Tibial nerve (tissue), 3 donors: ENCODE results near the gene TAF1C.

Experiments
- CTCF ChIP-seq, 5 experiments: fragments of 200-600 bp in 3 of 5; fragments of 450-650 bp in 2 of 5; sonication (generic) in 3 of 5; IDR thresholded peaks; one replicate each; pipeline ENCODE4 v1.5.1; 2016 to 2019; ENCODE audit warnings: antibody characterized with exemption in 5 of 5, mild to moderate bottlenecking in 3 of 5, moderate library complexity in 2 of 5
- POLR2A ChIP-seq, 2 donors: fragments of 450-650 bp; IDR thresholded peaks; one replicate each; pipeline ENCODE4 v1.6.1; 2017; ENCODE audit warnings: antibody characterized with exemption in 2 of 2, mild to moderate bottlenecking in 2 of 2, moderate library complexity in 2 of 2

- TF ChIP-seq POLR2A (IDR thresholded peaks at IDR 0.05) (no peak), CTCF (IDR thresholded peaks at IDR 0.05) (no peak)
Measured at GRCh38 chr16:84233748-84234147, 46.9 kb upstream of the TAF1C start.
